ENCODE results near the gene LARP1B.

Gene LARP1B

DNA sequence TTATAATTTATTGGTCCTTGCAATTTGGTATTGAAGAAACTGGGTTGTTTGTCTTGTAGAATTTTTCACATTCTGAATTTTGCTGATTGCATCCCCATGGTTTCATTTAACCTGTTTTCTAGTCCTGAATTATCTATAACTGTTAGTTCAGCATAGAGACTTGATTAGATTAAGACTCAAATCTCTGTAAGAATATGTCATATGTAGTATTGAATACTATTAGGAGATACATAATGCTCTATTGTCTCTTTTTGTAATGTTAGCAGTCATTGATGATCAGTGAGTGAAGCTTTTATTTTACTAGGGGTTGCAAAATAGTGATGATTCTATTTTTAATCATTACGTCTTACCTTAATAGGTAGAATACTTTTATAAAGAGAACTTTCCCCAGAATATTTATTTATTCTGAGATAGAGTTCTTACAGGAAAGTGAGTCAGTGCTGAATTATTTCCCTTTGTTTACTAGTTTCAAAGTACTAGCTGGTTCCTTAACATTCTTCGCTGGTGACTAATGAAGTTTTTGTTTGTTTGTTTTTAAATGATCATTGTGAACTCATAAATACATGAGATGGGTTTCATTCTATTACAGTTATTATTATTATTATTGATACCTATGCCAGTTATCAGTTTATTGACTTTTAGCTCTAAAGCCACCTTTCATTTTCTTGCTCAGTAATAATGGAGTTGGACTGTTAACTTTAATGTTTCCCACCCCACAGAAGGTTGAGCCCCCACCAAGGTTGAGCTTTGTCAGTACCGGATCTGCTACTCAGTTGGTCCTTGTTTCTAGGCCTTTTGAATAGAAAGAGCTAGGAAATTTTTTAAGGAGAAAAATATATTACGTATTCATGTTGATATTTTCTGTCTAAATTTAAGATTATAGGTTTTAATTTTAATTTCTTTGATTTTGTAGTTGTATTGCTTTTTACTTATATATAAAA is 102.3 kb downstream of the LARP1B start:
- no peak overlapping the region for H3K4me3 ChIP-seq (ENCODE audit: extremely low read depth, insufficient read depth, low read length, poor library complexity, severe bottlenecking)
- H3K4me1 ChIP-seq (ENCODE audit: control insufficient read depth, insufficient read depth, low read length, poor library complexity, severe bottlenecking) = peaks cover 23% of the 10 kb centered on the region
- no CpG with 5 or more reads among the region's 4 CpGs for WGBS, 2 experiments (ENCODE audit: insufficient coverage in 2 of 2)
- H3K36me3 ChIP-seq (ENCODE audit: control insufficient read depth, insufficient read depth, low read length) = no peaks in the 10 kb centered on the region
- peak overlapping the region; percentile 90 for H3K27ac ChIP-seq (ENCODE audit: low read depth, low read length, severe bottlenecking)
- H3K9me3 ChIP-seq (ENCODE audit: control insufficient read depth, low read length) = no peaks in the 10 kb centered on the region

DNA sequence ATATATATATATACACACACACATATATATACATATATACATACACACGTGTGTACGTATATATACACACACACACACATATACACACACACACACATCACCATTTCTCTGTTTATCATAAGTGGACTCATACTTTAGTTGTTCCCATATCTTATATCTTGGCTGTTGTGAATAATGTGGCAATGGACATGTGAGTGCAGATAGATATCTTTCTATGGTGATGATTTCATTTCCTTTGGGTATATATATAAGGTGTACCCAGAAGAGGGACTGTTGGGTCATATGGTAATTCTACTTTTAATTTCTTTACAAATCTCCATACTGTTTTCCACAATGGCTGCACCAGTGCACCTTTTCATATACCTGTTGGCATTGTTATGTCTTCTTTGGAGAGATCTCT is 105.9 kb downstream of the LARP1B start:
- Histone ChIP-seq H3K27ac (ENCODE audit: low read depth, low read length, severe bottlenecking) (no peak overlapping the region), H3K36me3 (ENCODE audit: control insufficient read depth, insufficient read depth, low read length) (no peaks in the 10 kb centered on the region), H3K4me3 (ENCODE audit: extremely low read depth, insufficient read depth, low read length, poor library complexity, severe bottlenecking) (no peak overlapping the region), H3K9me3 (ENCODE audit: control insufficient read depth, low read length) (no peaks in the 10 kb centered on the region), H3K4me1 (ENCODE audit: control insufficient read depth, insufficient read depth, low read length, poor library complexity, severe bottlenecking) (peaks cover 5% of the 10 kb centered on the region)
- no CpG with 5 or more reads among the region's 2 CpGs for WGBS, 2 experiments (ENCODE audit: insufficient coverage in 2 of 2)

DNA sequence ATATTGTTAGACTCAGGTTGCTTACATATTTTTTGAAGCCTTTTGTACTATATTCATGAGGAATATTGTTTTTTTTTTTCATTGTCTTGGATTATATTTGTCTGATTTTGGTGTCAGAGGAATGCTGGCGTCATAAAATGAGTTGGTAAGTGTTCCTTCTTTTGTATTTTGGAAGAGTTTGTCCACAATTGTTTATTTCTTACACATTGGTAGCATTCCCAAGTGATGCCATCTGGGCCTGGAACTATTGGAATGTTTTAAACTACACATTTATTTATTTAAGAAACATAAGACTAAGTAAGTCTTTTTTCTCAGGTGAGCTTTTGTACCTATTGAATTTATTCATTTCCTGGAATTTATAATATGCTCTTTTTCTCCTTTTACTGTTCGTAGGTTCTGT is 107.6 kb downstream of the LARP1B start:
- H3K27ac ChIP-seq (ENCODE audit: low read depth, low read length, severe bottlenecking) = no peak overlapping the region
- no peaks in the 10 kb centered on the region for H3K4me1 ChIP-seq (ENCODE audit: control insufficient read depth, insufficient read depth, low read length, poor library complexity, severe bottlenecking)
- WGBS, 2 experiments (ENCODE audit: insufficient coverage in 2 of 2) = no CpG with 5 or more reads among the region's 2 CpGs
- no peaks in the 10 kb centered on the region for H3K36me3 ChIP-seq (ENCODE audit: control insufficient read depth, insufficient read depth, low read length)
- H3K9me3 ChIP-seq (ENCODE audit: control insufficient read depth, low read length) = no peaks in the 10 kb centered on the region
- H3K4me3 ChIP-seq (ENCODE audit: extremely low read depth, insufficient read depth, low read length, poor library complexity, severe bottlenecking) = no peak overlapping the region

DNA sequence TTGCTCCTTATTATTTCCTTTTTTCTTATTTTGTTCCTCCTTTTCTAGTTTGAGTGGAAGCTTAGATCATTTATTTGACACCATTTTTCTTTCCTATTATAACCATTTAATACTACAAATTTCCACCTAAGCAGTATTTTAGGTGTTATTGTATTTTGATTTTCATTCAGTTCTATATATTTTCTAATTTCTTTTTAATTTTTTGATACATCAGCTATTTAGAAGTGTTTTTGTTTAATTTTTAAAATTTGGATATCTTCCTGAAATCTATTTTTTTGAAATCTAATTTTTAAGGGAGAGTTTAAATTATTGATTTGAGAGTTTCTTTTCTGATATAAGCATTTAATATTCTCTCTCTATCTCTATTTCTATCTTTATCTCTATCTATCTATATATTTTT is 108.1 kb downstream of the LARP1B start:
- Histone ChIP-seq H3K4me3 (ENCODE audit: extremely low read depth, insufficient read depth, low read length, poor library complexity, severe bottlenecking) (no peak overlapping the region), H3K4me1 (ENCODE audit: control insufficient read depth, insufficient read depth, low read length, poor library complexity, severe bottlenecking) (no peaks in the 10 kb centered on the region), H3K27ac (ENCODE audit: low read depth, low read length, severe bottlenecking) (no peak overlapping the region), H3K9me3 (ENCODE audit: control insufficient read depth, low read length) (no peaks in the 10 kb centered on the region), H3K36me3 (ENCODE audit: control insufficient read depth, insufficient read depth, low read length) (no peaks in the 10 kb centered on the region)

DNA sequence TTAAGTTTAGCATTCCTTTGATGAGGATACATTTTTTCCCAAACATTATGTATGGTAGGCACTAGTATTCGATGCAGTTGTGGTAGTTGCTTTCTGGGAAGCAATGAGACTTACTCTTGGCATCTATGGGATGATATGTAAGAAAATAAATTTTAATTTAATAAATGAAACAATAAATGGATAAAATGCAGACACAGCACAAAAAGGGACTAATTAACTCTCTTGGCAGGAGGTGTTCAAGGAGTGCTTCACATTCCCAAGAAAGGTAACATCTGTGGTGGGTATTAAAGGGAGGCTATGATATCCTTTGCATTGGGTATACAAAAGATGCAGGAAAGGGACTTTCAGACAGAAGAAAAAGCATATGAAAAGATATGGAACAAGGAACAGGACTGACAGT is 115.5 kb downstream of the LARP1B start:
- Histone ChIP-seq H3K9me3 (ENCODE audit: control insufficient read depth, low read length) (no peaks in the 10 kb centered on the region), H3K4me1 (ENCODE audit: control insufficient read depth, insufficient read depth, low read length, poor library complexity, severe bottlenecking) (peaks cover 6% of the 10 kb centered on the region)
- no CpG with 5 or more reads among the region's 1 CpG for WGBS, 2 experiments (ENCODE audit: insufficient coverage in 2 of 2)

DNA sequence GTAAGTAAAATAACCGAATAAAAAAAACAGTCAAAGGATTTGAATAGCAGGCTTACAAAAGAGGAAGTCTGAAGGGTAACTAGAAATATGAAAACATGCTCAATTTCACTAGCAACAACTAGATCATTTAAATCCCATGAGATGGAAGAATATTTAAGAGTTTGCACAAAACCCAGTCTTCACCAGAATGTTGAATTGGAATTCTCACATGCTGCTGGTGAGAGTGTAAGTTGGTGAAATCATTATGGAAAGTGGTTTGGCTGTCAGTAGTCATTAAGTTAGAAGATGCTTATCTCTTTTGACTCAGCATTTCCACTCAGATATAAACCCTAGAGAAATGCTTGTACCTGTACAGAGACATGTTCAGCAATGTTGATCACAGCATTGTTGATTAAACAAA is 116.4 kb downstream of the LARP1B start:
- no CpG with 5 or more reads among the region's 1 CpG for WGBS, 2 experiments (ENCODE audit: insufficient coverage in 2 of 2)

More for the DNA sequence above, 115.5 kb downstream of the LARP1B start:
- Histone ChIP-seq H3K36me3 (ENCODE audit: control insufficient read depth, insufficient read depth, low read length) (peaks cover 13% of the 10 kb centered on the region), H3K4me3 (ENCODE audit: extremely low read depth, insufficient read depth, low read length, poor library complexity, severe bottlenecking) (no peak overlapping the region), H3K27ac (ENCODE audit: low read depth, low read length, severe bottlenecking) (no peak overlapping the region)

DNA sequence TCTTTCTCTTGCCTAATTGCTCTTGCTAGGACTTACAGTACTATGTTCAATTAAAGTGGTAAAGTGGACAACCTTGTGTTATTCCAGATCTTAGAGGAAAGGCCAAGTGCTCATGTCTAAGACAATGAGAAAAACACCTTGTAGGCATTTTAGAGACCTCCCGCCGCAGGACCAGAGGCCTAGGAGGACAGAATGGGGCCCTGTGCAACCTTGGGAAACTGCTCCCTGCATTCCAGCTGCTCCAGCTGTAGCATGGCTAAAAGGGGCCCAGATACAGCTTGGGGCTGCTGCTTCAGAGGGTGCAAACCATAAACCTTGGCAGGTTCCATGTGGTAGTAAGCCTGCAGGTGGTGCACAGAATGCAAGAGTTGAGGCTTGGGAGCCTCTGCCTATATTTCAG is 125.5 kb downstream of the LARP1B start:
- 100% methylated on average over 2 of the region's 2 CpGs for WGBS, 2 experiments (ENCODE audit: insufficient coverage in 2 of 2)
- Histone ChIP-seq H3K36me3 (ENCODE audit: control insufficient read depth, insufficient read depth, low read length) (peaks cover 21% of the 10 kb centered on the region), H3K4me1 (ENCODE audit: control insufficient read depth, insufficient read depth, low read length, poor library complexity, severe bottlenecking) (peaks cover 2% of the 10 kb centered on the region), H3K4me3 (ENCODE audit: extremely low read depth, insufficient read depth, low read length, poor library complexity, severe bottlenecking) (no peak overlapping the region), H3K27ac (ENCODE audit: low read depth, low read length, severe bottlenecking) (no peak overlapping the region), H3K9me3 (ENCODE audit: control insufficient read depth, low read length) (peaks cover 17% of the 10 kb centered on the region)

More for the DNA sequence above, 116.4 kb downstream of the LARP1B start:
- Histone ChIP-seq H3K4me3 (ENCODE audit: extremely low read depth, insufficient read depth, low read length, poor library complexity, severe bottlenecking) (no peak overlapping the region), H3K27ac (ENCODE audit: low read depth, low read length, severe bottlenecking) (no peak overlapping the region), H3K36me3 (ENCODE audit: control insufficient read depth, insufficient read depth, low read length) (peaks cover 13% of the 10 kb centered on the region), H3K9me3 (ENCODE audit: control insufficient read depth, low read length) (no peaks in the 10 kb centered on the region), H3K4me1 (ENCODE audit: control insufficient read depth, insufficient read depth, low read length, poor library complexity, severe bottlenecking) (peaks cover 6% of the 10 kb centered on the region)

DNA sequence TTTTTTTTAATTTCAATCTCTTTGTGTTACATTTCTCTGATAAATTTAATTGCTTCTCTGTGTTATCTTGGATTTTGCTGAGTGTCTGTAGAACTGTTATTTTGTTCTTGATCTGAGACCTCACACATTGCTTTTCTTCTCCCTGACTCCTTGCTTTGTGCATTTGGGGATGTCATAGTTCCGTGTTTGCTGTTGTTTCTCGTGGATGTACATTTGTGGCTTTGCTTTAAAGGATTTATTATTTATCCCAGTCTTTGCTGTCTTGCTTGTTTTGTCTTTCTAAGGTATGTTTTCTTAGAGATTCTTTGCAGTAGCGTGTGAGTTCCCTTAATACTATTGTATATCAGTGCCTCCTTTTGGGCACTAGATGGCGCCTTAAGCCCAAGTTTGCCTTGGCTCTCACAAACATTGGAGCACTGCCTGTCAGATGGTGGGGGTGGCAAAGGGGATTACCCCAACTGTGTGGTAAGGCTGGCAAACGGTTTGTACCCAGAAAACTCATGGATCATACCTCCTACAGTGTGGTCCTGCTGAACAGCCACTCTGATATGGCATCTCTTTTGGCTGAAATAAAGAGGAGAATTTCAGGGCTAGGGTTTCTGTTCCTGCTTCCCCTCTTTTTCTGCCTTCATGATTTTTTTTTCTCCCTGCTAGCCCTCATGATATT is 130.1 kb downstream of the LARP1B start:
- Histone ChIP-seq H3K4me3 (ENCODE audit: extremely low read depth, insufficient read depth, low read length, poor library complexity, severe bottlenecking) (no peak overlapping the region), H3K27ac (ENCODE audit: low read depth, low read length, severe bottlenecking) (no peak overlapping the region), H3K36me3 (ENCODE audit: control insufficient read depth, insufficient read depth, low read length) (peaks cover 15% of the 10 kb centered on the region), H3K9me3 (ENCODE audit: control insufficient read depth, low read length) (peaks cover 13% of the 10 kb centered on the region), H3K4me1 (ENCODE audit: control insufficient read depth, insufficient read depth, low read length, poor library complexity, severe bottlenecking) (peaks cover 5% of the 10 kb centered on the region)
- 0% methylated on average over 2 to 4 of the region's 5 CpGs for WGBS, 2 experiments (ENCODE audit: insufficient coverage in 2 of 2)

DNA sequence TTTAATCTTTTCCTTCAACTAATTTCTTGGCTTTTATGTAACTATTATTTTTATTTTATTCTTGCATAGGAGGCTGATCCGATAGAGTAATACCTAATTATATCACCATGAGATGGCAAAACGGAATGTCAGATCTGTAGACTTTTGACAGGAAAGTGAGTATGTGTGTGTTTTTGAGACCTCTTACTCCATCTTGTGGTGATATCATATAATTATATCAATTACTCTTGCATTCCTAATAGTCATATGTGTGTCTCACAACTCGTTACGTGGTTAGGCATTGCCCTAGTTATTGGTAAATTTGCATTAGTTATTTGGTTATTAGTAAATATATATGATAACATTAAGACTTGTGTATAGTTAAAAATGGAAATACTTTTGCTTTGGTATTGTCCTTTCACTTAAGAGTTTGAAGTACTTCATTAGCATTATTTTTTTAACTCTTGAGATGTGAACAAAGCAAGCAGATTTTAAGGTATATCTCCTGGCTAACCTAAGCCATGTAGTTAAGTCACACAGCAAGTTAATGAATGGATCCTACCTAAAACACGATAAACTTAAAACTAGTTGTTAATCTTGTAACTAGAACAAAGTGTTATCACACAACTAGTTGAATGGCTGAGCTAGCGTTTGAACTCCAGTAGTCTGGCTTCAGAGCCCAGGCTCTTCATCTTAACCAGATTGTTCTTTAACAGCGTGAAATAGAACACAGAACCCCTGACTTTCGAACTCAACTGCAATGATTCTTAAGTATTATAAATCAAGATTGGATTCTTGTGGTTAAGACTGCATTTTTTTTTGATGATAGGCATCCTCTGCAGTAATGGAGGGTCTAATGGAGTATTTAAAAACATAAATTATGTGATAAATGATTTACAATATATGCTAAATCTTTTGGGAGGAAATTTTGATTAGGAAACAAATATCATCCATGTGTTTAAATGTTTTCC is 159.4 kb downstream of the LARP1B start:
- Histone ChIP-seq H3K9me3 (ENCODE audit: control insufficient read depth, low read length) (no peaks in the 10 kb centered on the region), H3K27ac (ENCODE audit: low read depth, low read length, severe bottlenecking) (no peak overlapping the region), H3K4me3 (ENCODE audit: extremely low read depth, insufficient read depth, low read length, poor library complexity, severe bottlenecking) (no peak overlapping the region), H3K36me3 (ENCODE audit: control insufficient read depth, insufficient read depth, low read length) (peaks cover 3% of the 10 kb centered on the region), H3K4me1 (ENCODE audit: control insufficient read depth, insufficient read depth, low read length, poor library complexity, severe bottlenecking) (no peaks in the 10 kb centered on the region)
- 92% methylated on average over 2 of the region's 8 CpGs; no CpG with 5 or more reads in 1 of the 2 experiments for WGBS, 2 experiments (ENCODE audit: insufficient coverage in 2 of 2)

DNA sequence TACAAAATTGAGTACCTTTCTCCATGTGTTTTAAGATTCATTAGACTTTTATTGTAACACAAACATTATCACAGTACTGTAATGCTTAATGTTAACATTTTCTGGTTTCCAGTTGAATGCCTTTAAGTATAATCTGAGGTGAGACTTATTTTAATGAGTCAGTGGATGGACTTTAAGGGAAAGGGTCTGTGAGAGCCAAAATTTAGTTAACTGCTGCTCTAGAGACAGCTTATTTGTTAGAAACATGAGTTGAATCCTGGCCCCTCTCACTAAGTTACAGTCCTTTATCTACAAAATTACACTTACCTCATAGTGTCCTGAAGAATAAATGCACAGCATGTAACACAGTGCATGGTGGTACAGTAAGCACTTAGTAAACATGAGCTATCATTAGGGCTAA is 160.5 kb downstream of the LARP1B start:
- Histone ChIP-seq H3K4me1 (ENCODE audit: control insufficient read depth, insufficient read depth, low read length, poor library complexity, severe bottlenecking) (no peaks in the 10 kb centered on the region), H3K27ac (ENCODE audit: low read depth, low read length, severe bottlenecking) (no peak overlapping the region), H3K4me3 (ENCODE audit: extremely low read depth, insufficient read depth, low read length, poor library complexity, severe bottlenecking) (no peak overlapping the region), H3K9me3 (ENCODE audit: control insufficient read depth, low read length) (no peaks in the 10 kb centered on the region), H3K36me3 (ENCODE audit: control insufficient read depth, insufficient read depth, low read length) (peaks cover 3% of the 10 kb centered on the region)

Data from mesodermal cell (in vitro differentiated cells).